ENCODE results near the gene MLEC.

DNA sequence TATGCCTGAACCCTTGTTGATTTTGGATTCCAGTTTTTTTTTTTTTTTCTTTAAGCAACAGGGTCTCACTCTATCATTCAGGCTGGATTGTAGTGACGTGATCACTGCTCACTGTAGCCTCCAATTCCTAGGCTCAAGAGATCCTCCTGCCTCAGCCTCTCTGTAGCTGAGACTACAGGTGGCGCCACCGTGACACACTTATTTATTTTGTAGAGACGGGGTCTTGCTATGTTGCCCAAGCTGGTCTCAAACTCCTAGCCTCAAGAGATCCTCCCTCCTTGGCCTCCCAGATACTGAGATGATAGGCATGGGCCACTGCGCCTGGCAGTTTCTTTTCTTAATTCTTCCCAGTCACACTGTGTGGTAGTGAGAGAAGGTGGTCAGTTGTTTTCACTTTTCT, 63.9 kb downstream of the MLEC start:
- TF ChIP-seq, protein P1, sequence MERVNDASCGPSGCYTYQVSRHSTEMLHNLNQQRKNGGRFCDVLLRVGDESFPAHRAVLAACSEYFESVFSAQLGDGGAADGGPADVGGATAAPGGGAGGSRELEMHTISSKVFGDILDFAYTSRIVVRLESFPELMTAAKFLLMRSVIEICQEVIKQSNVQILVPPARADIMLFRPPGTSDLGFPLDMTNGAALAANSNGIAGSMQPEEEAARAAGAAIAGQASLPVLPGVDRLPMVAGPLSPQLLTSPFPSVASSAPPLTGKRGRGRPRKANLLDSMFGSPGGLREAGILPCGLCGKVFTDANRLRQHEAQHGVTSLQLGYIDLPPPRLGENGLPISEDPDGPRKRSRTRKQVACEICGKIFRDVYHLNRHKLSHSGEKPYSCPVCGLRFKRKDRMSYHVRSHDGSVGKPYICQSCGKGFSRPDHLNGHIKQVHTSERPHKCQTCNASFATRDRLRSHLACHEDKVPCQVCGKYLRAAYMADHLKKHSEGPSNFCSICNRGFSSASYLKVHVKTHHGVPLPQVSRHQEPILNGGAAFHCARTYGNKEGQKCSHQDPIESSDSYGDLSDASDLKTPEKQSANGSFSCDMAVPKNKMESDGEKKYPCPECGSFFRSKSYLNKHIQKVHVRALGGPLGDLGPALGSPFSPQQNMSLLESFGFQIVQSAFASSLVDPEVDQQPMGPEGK (CRISPR knock-in tag; IDR thresholded peaks at IDR 0.05; ENCODE audit: borderline replicate concordance), result no peak
- TF ChIP-seq ZFP3 (CRISPR knock-in tag; IDR thresholded peaks at IDR 0.05), result no peak
- no peak for TF ChIP-seq ZNF8 (CRISPR knock-in tag; IDR thresholded peaks at IDR 0.05)
- no peak for TF ChIP-seq ZFP30 (CRISPR knock-in tag; IDR thresholded peaks at IDR 0.05)
- TF ChIP-seq ESRRG (CRISPR knock-in tag; IDR thresholded peaks at IDR 0.05), result no peak
- TF ChIP-seq TCF4 (CRISPR knock-in tag; IDR thresholded peaks at IDR 0.05; ENCODE audit: borderline replicate concordance), result no peak
- TF ChIP-seq GLIS3 (CRISPR knock-in tag; IDR thresholded peaks at IDR 0.05), result no peak
- no peak for TF ChIP-seq CSDC2 (CRISPR knock-in tag; IDR thresholded peaks at IDR 0.05)
- TF ChIP-seq ARNTL (CRISPR knock-in tag; IDR thresholded peaks at IDR 0.05; ENCODE audit: borderline replicate concordance, low read depth), result no peak

Data from SK-N-SH treated with all-trans-retinoic acid at 6 μM for 48 hours (cell line).